GM23248 (cell line): ENCODE measurements around the gene UBQLN4. TPM values are rescaled to one million over a fixed set of nuclear protein-coding genes. Genes with fewer than 3 reads are reported as not detected.

ENCODE experiments used
- DNase-seq: peaks from one replicate; pipeline ENCODE4 v3.0.0-alpha.2; 2015
- H2AFZ ChIP-seq: fragments of 200-600 bp; sonication (generic); 2 replicates; pipeline ENCODE4 v1.6.1; 2016; ENCODE audit warnings: antibody characterized with exemption
- H3F3A ChIP-seq: fragments of 200-600 bp; sonication (generic); 2 replicates; pipeline ENCODE4 v1.6.1; 2016; ENCODE audit warnings: mild to moderate bottlenecking, antibody characterized with exemption, mixed run types; ENCODE audit not compliant: insufficient read depth
- H3K27ac ChIP-seq: fragments of 200-600 bp; sonication (generic); 2 replicates; pipeline ENCODE4 v1.5.1; 2016; ENCODE audit warnings: mild to moderate bottlenecking
- H3K27me3 ChIP-seq: fragments of 200-600 bp; sonication (generic); replicated peaks from 2 replicates; pipeline ENCODE4 v1.6.1; 2016; ENCODE audit warnings: mild to moderate bottlenecking; ENCODE audit not compliant: insufficient read depth
- H3K36me3 ChIP-seq: fragments of 200-600 bp; sonication (generic); 2 replicates; pipeline ENCODE4 v1.6.1; 2016; ENCODE audit warnings: low read depth, mild to moderate bottlenecking
- H3K4me1 ChIP-seq: fragments of 200-600 bp; sonication (generic); 2 replicates; pipeline ENCODE4 v1.6.1; 2016; ENCODE audit warnings: mild to moderate bottlenecking; ENCODE audit not compliant: insufficient read depth
- H3K4me2 ChIP-seq: fragments of 200-600 bp; sonication (generic); one replicate; pipeline ENCODE4 v1.6.1; 2016; ENCODE audit warnings: mild to moderate bottlenecking; ENCODE audit not compliant: unreplicated experiment
- H3K4me3 ChIP-seq: fragments of 200-600 bp; sonication (generic); 2 replicates; pipeline ENCODE4 v1.5.1; 2016; ENCODE audit warnings: mild to moderate bottlenecking
- H3K79me2 ChIP-seq: fragments of 200-600 bp; sonication (generic); 2 replicates; pipeline ENCODE4 v1.6.1; 2016; ENCODE audit warnings: mild to moderate bottlenecking; ENCODE audit not compliant: insufficient read depth
- H3K9ac ChIP-seq: fragments of 200-600 bp; sonication (generic); 2 replicates; pipeline ENCODE4 v1.6.1; 2016; ENCODE audit warnings: mild to moderate bottlenecking
- H3K9me2 ChIP-seq: fragments of 200-600 bp; sonication (generic); 2 replicates; pipeline ENCODE4 v1.6.1; 2016; ENCODE audit warnings: mixed run types, mild to moderate bottlenecking, moderate library complexity; ENCODE audit not compliant: insufficient read depth
- H3K9me3 ChIP-seq: fragments of 200-600 bp; sonication (generic); one replicate; pipeline ENCODE4 v1.6.1; 2017; ENCODE audit warnings: low read depth
- H4K20me1 ChIP-seq: fragments of 200-600 bp; sonication (generic); 2 replicates; pipeline ENCODE4 v1.6.0; 2016; ENCODE audit not compliant: insufficient read depth
- EZH2 ChIP-seq: fragments of 200-600 bp; sonication (generic); IDR thresholded peaks from 2 replicates; pipeline ENCODE4 v1.6.1; 2018; ENCODE audit warnings: antibody characterized with exemption, mild to moderate bottlenecking; ENCODE audit not compliant: insufficient read depth, poor library complexity, severe bottlenecking
- EZH2phosphoT487 ChIP-seq: fragments of 200-600 bp; sonication (generic); IDR thresholded peaks from 2 replicates; pipeline ENCODE4 v1.6.1; 2018; ENCODE audit warnings: antibody characterized with exemption, moderate library complexity, mild to moderate bottlenecking, low read depth; ENCODE audit not compliant: insufficient read depth
- WGBS, 2 experiments: methylation state at CpG; one replicate each; pipeline ENCODE4 v1.1.6; 2015 to 2017; ENCODE audit warnings: low lambda C conversion rate in 2 of 2, low coverage in 1 of 2; ENCODE audit errors: missing lambda C conversion rate in 2 of 2; 5-methylcytosine and 5-hydroxymethylcytosine counted together
- in situ Hi-C: fragments of 300-500 bp; cut with MboI; formaldehyde crosslinking; loops from 2 replicates; pipeline ENCODE4 v1.15.0; 2020
- polyA plus RNA-seq: library from polyadenylated mRNA; unstranded; fragments of >200 nt; fragmentation: Nextera tagmentation; extraction: Ambion mirVana; gene quantifications from 2 replicates; pipeline ENCODE4 v1.2.1, GENCODE V29; 2016
- total RNA-seq: library from RNA; depleted of rRNA; stranded (reverse); fragments of >200 nt; shearing (Covaris generic); gene quantifications from 2 replicates; pipeline ENCODE4 v1.2.3, GENCODE V29; 2014

The UBQLN4 gene
- total and polyA plus RNA-seq, 2 experiments from 2014 or later = 9.9 to 18.4 TPM

DNA sequence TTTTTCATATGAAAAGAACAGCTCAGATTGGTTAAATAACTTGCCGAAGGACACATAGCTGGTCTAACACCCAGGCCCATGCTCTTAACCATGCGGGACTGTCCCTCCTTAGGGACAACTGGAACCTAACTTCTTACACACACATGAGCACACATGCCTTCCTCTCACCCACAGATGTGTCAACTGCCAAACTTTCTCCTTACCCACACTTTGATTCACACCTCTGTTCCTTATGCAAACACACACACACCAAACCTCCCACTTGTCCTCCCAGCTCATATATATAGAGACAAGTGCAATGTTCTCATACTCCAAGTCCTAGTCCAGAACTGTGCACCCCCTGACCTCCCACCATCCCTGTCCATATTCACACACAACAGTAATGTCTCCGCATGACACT, 11.6 kb upstream of the UBQLN4 start:
- H3K4me2 ChIP-seq = no peak overlapping the region
- no peaks in the 10 kb centered on the region for H3K9me2 ChIP-seq
- H3K27ac ChIP-seq = no peak overlapping the region
- H3K9ac ChIP-seq = no peak overlapping the region
- no peaks in the 10 kb centered on the region for H4K20me1 ChIP-seq
- H3K36me3 ChIP-seq = no peaks in the 10 kb centered on the region
- H2AFZ ChIP-seq = no peak overlapping the region
- in situ Hi-C loops = no loop called here
- no peak for TF ChIP-seq EZH2
- no peak for TF ChIP-seq EZH2phosphoT487
- no peak overlapping the region for H3K4me3 ChIP-seq
- H3F3A ChIP-seq = no peaks in the 10 kb centered on the region
- 94 to 98% methylated on average over 3 of the region's 3 CpGs for WGBS, 2 experiments
- H3K4me1 ChIP-seq = no peaks in the 10 kb centered on the region
- DNase-seq = no peak
- no peaks in the 10 kb centered on the region for H3K27me3 ChIP-seq
- no peaks in the 10 kb centered on the region for H3K79me2 ChIP-seq
- H3K9me3 ChIP-seq = no peaks in the 10 kb centered on the region

DNA sequence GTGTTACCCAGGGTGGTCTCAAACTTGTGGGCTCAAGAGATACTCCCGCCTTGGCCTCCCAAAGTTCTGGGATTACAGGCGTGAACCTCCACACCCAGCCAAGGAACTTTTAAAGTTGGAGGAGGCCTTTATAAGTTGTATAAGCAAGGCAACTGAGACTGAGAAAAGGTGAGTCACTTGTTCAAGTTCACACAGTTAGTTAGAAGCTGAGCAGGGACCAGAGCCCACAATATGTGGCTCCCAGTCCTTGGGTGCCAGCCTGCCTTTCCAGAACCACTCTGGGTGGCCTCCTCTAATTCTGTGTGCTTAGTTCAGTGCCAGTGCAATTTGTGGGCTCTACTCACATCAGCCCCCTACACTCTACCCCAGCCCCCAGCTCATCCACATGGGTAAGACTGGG, 11.0 kb upstream of the UBQLN4 start:
- peak; percentile 14 for DNase-seq
- Histone ChIP-seq H4K20me1 (no peaks in the 10 kb centered on the region), H3K4me2 (no peak overlapping the region), H3F3A (no peaks in the 10 kb centered on the region), H3K9ac (no peak overlapping the region), H3K27me3 (no peaks in the 10 kb centered on the region), H3K79me2 (no peaks in the 10 kb centered on the region), H3K4me1 (no peaks in the 10 kb centered on the region), H2AFZ (no peak overlapping the region), H3K36me3 (no peaks in the 10 kb centered on the region), H3K27ac (no peak overlapping the region), H3K9me3 (no peaks in the 10 kb centered on the region), H3K9me2 (no peaks in the 10 kb centered on the region), H3K4me3 (no peak overlapping the region)
- WGBS, 2 experiments = 100% methylated on average over 2 of the region's 2 CpGs
- TF ChIP-seq EZH2 = no peak
- no peak for TF ChIP-seq EZH2phosphoT487
- in situ Hi-C loops = no loop called here

DNA sequence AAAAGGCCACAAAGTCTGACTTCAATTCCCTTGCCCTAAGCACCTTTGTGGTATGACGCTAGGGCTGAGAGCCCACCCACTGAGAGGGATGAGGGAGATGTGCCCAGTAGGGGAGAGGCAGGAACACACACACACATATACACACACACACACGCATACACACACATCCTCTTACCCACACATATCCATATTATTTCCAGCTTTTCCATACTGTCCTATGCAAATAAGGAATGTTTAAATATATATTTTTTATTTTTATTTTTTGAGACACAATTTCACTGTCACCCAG, 10.3 kb upstream of the UBQLN4 start:
- Histone ChIP-seq H3F3A (no peaks in the 10 kb centered on the region), H3K4me3 (no peak overlapping the region), H3K9me3 (no peaks in the 10 kb centered on the region), H3K4me1 (no peaks in the 10 kb centered on the region), H3K9me2 (no peaks in the 10 kb centered on the region), H3K79me2 (no peaks in the 10 kb centered on the region), H3K9ac (no peak overlapping the region), H4K20me1 (no peaks in the 10 kb centered on the region), H3K36me3 (no peaks in the 10 kb centered on the region), H3K27ac (no peak overlapping the region), H3K27me3 (no peaks in the 10 kb centered on the region), H2AFZ (no peak overlapping the region), H3K4me2 (no peak overlapping the region)
- WGBS, 2 experiments = 63 to 76% methylated on average over 2 of the region's 2 CpGs
- DNase-seq = no peak
- in situ Hi-C loops = no loop called here
- TF ChIP-seq EZH2phosphoT487 = no peak
- TF ChIP-seq EZH2 = no peak

- no peak overlapping the region for H2AFZ ChIP-seq
- TF ChIP-seq EZH2 (no peak), EZH2phosphoT487 (no peak)
- no peak overlapping the region for H3K4me2 ChIP-seq
- in situ Hi-C loops = no loop called here
- peak; percentile 53 for DNase-seq
- H3K9ac ChIP-seq = no peak overlapping the region
- no peaks in the 10 kb centered on the region for H3K27me3 ChIP-seq
- no peaks in the 10 kb centered on the region for H3F3A ChIP-seq
- no peaks in the 10 kb centered on the region for H3K9me3 ChIP-seq
- no peaks in the 10 kb centered on the region for H3K4me1 ChIP-seq
- H3K79me2 ChIP-seq = no peaks in the 10 kb centered on the region
- H4K20me1 ChIP-seq = no peaks in the 10 kb centered on the region
- no peaks in the 10 kb centered on the region for H3K36me3 ChIP-seq
- no peak overlapping the region for H3K4me3 ChIP-seq
- 66 to 67% methylated on average over 3 of the region's 3 CpGs for WGBS, 2 experiments
- H3K27ac ChIP-seq = no peak overlapping the region
- no peaks in the 10 kb centered on the region for H3K9me2 ChIP-seq
Measured at GRCh38 chr1:156062189-156062588, 8.6 kb upstream of the UBQLN4 start.
